Uterus (tissue), 2 donors: ENCODE results near the gene GABRB1.

Experiments used
- POLR2A ChIP-seq, 2 donors: fragments of 450-650 bp; IDR thresholded peaks; one replicate each; pipeline ENCODE4 v1.6.1; 2016; ENCODE audit warnings: antibody characterized with exemption in 2 of 2, mild to moderate bottlenecking in 1 of 2, moderate library complexity in 1 of 2
- TF ChIP-seq, protein P1 (sequence below), 4 experiments: fragments of 200-600 bp in 2 of 4; fragments of 450-650 bp in 2 of 4; sonication (generic) in 2 of 4; IDR thresholded peaks; one replicate each; pipeline ENCODE4 v1.5.1; 2016 to 2019; ENCODE audit warnings: antibody characterized with exemption in 4 of 4, mild to moderate bottlenecking in 2 of 4, moderate library complexity in 1 of 4

DNA sequence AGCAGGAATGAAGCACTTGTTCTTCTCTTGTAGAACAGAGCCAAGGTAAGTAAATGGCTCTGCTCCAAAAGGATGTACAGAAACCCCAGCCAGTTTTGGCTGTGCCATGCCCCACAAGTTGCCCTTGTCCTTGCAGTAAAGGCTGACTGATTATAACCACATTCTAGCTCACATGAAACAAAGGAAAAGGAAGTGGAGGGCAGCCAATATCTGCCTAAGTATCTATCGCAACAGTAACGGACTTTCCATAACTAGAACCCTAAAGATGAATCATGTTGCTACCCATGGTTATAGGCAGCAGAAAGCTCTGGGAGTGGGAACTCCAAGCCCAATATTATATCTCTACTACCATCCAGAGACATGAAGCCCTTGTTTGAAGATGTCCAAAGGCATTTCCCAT is 336.4 kb downstream of the GABRB1 start:
- TF ChIP-seq, protein P1, sequence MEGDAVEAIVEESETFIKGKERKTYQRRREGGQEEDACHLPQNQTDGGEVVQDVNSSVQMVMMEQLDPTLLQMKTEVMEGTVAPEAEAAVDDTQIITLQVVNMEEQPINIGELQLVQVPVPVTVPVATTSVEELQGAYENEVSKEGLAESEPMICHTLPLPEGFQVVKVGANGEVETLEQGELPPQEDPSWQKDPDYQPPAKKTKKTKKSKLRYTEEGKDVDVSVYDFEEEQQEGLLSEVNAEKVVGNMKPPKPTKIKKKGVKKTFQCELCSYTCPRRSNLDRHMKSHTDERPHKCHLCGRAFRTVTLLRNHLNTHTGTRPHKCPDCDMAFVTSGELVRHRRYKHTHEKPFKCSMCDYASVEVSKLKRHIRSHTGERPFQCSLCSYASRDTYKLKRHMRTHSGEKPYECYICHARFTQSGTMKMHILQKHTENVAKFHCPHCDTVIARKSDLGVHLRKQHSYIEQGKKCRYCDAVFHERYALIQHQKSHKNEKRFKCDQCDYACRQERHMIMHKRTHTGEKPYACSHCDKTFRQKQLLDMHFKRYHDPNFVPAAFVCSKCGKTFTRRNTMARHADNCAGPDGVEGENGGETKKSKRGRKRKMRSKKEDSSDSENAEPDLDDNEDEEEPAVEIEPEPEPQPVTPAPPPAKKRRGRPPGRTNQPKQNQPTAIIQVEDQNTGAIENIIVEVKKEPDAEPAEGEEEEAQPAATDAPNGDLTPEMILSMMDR (IDR thresholded peaks at IDR 0.05): no peak
- no peak for TF ChIP-seq POLR2A (IDR thresholded peaks at IDR 0.05)
